ENCODE measurements around the gene PRSS3.

- TF ChIP-seq, protein P1, sequence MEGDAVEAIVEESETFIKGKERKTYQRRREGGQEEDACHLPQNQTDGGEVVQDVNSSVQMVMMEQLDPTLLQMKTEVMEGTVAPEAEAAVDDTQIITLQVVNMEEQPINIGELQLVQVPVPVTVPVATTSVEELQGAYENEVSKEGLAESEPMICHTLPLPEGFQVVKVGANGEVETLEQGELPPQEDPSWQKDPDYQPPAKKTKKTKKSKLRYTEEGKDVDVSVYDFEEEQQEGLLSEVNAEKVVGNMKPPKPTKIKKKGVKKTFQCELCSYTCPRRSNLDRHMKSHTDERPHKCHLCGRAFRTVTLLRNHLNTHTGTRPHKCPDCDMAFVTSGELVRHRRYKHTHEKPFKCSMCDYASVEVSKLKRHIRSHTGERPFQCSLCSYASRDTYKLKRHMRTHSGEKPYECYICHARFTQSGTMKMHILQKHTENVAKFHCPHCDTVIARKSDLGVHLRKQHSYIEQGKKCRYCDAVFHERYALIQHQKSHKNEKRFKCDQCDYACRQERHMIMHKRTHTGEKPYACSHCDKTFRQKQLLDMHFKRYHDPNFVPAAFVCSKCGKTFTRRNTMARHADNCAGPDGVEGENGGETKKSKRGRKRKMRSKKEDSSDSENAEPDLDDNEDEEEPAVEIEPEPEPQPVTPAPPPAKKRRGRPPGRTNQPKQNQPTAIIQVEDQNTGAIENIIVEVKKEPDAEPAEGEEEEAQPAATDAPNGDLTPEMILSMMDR (IDR thresholded peaks at IDR 0.05 in 2 of 3, conservative IDR thresholded peaks at IDR 0.05 in 1 of 3; ENCODE audit: borderline replicate concordance in 1 of 3, insufficient read depth in 1 of 3, low read depth in 2 of 3, low read length in 2 of 3) = no peak
- TF ChIP-seq, protein P2, sequence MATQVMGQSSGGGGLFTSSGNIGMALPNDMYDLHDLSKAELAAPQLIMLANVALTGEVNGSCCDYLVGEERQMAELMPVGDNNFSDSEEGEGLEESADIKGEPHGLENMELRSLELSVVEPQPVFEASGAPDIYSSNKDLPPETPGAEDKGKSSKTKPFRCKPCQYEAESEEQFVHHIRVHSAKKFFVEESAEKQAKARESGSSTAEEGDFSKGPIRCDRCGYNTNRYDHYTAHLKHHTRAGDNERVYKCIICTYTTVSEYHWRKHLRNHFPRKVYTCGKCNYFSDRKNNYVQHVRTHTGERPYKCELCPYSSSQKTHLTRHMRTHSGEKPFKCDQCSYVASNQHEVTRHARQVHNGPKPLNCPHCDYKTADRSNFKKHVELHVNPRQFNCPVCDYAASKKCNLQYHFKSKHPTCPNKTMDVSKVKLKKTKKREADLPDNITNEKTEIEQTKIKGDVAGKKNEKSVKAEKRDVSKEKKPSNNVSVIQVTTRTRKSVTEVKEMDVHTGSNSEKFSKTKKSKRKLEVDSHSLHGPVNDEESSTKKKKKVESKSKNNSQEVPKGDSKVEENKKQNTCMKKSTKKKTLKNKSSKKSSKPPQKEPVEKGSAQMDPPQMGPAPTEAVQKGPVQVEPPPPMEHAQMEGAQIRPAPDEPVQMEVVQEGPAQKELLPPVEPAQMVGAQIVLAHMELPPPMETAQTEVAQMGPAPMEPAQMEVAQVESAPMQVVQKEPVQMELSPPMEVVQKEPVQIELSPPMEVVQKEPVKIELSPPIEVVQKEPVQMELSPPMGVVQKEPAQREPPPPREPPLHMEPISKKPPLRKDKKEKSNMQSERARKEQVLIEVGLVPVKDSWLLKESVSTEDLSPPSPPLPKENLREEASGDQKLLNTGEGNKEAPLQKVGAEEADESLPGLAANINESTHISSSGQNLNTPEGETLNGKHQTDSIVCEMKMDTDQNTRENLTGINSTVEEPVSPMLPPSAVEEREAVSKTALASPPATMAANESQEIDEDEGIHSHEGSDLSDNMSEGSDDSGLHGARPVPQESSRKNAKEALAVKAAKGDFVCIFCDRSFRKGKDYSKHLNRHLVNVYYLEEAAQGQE (IDR thresholded peaks at IDR 0.05; ENCODE audit: low read depth) = no peak
- TF ChIP-seq POLR2AphosphoS5 (IDR thresholded peaks at IDR 0.05; ENCODE audit: low read depth, low read length) (no peak), POLR2A (IDR thresholded peaks at IDR 0.05; ENCODE audit: borderline replicate concordance, extremely low read depth, insufficient read depth, insufficient read length) (no peak), EZH2 (IDR thresholded peaks at IDR 0.05) (no peak), MAX (IDR thresholded peaks at IDR 0.05) (no peak), ZBTB33 (IDR thresholded peaks at IDR 0.05; ENCODE audit: extremely low read depth, insufficient replicate concordance, low read length) (no peak), RAD21 (IDR thresholded peaks at IDR 0.05; ENCODE audit: low read depth) (no peak), SIN3A (IDR thresholded peaks at IDR 0.05; ENCODE audit: low read depth) (no peak), FOSL1 (IDR thresholded peaks at IDR 0.05; ENCODE audit: low read depth) (no peak), EZH2phosphoT487 (IDR thresholded peaks at IDR 0.05; ENCODE audit: borderline replicate concordance) (no peak), YY1 (IDR thresholded peaks at IDR 0.05; ENCODE audit: extremely low read depth, insufficient replicate concordance, low read depth, low read length) (no peak), CBX3 (IDR thresholded peaks at IDR 0.05; ENCODE audit: low read depth) (no peak), SP1 (IDR thresholded peaks at IDR 0.05; ENCODE audit: low read depth) (no peak)
Measured at GRCh38 chr9:33752130-33752637, 43.2 kb upstream of the PRSS3 start.
